C1 segment of cervical spinal cord (tissue), 14 donors: Measurements from ENCODE around the gene YPEL1.
"Not testable (repeated sequence)": the region's sequence is repeated elsewhere in the genome, so short reads cannot be mapped to it uniquely, and the experiment has no call there.

Source experiments
- DNase-seq, 14 donors: peaks; one replicate each; lab custom pipeline; 2025; lab: John Stamatoyannopoulos, UW

YPEL1 gene

GRCh38 chr22:21721195-21721852 lies 14.3 kb downstream of the YPEL1 start:
- DNase-seq, result not testable (repeated sequence)

- DNase-seq, result not testable (repeated sequence)
These were observed 15.3 kb downstream of the YPEL1 start for GRCh38 chr22:21720191-21720859.

- no peak for DNase-seq
These were observed 16.6 kb downstream of the YPEL1 start for GRCh38 chr22:21719024-21719423.

GRCh38 chr22:21718499-21718898 lies 17.1 kb downstream of the YPEL1 start:
- DNase-seq, result no peak

- not testable (repeated sequence) for DNase-seq
These were observed 19.0 kb downstream of the YPEL1 start for GRCh38 chr22:21716395-21717122.

GRCh38 chr22:21714786-21715185 lies 20.8 kb downstream of the YPEL1 start:
- no peak for DNase-seq

- DNase-seq, result no peak
These were observed 21.4 kb downstream of the YPEL1 start for GRCh38 chr22:21714059-21714770.

- peak in 2 of 14 donors; percentile 51 to 54 for DNase-seq
These were observed 22.1 kb downstream of the YPEL1 start for GRCh38 chr22:21713428-21714058.

GRCh38 chr22:21712751-21713427 lies 22.7 kb downstream of the YPEL1 start:
- peak in 13 of 14 donors; percentile 6 to 82 (median 52) for DNase-seq

- DNase-seq, result no peak
These were observed 23.7 kb downstream of the YPEL1 start for GRCh38 chr22:21711851-21712250.

- DNase-seq, result no peak
These were observed 25.4 kb downstream of the YPEL1 start for GRCh38 chr22:21710156-21710555.

GRCh38 chr22:21709688-21710087 lies 25.9 kb downstream of the YPEL1 start:
- no peak for DNase-seq

GRCh38 chr22:21708960-21709359 lies 26.6 kb downstream of the YPEL1 start:
- DNase-seq, result no peak

GRCh38 chr22:21707677-21708076 lies 27.9 kb downstream of the YPEL1 start:
- DNase-seq, result no peak

- DNase-seq, result no peak
These were observed 31.8 kb downstream of the YPEL1 start for GRCh38 chr22:21703684-21704316.

GRCh38 chr22:21702700-21703683 lies 32.6 kb downstream of the YPEL1 start:
- no peak for DNase-seq

- no peak for DNase-seq
These were observed 33.5 kb downstream of the YPEL1 start for GRCh38 chr22:21702094-21702493.

- no peak for DNase-seq
These were observed 34.1 kb downstream of the YPEL1 start for GRCh38 chr22:21701384-21701971.

GRCh38 chr22:21700822-21701221 lies 34.8 kb downstream of the YPEL1 start:
- DNase-seq, result no peak
